ENCODE measurements around the gene NME7. TPM values are rescaled to one million over a fixed set of nuclear protein-coding genes. Genes with fewer than 3 reads are reported as not detected.

Gene NME7
- total and polyA plus RNA-seq, 2 experiments from 2014 or later = 39.1 to 48.5 TPM

GRCh38 chr1:169130683-169131082 is 236.9 kb downstream of the NME7 start (continued):
- no peak for TF ChIP-seq EZH2 (IDR thresholded peaks at IDR 0.05; ENCODE audit: low read depth, unreplicated experiment)
- TF ChIP-seq STAT1 (IDR thresholded peaks at IDR 0.05; ENCODE audit: unreplicated experiment) = no peak
- no peak for TF ChIP-seq ZNF114 (CRISPR knock-in tag; IDR thresholded peaks at IDR 0.05)
- TF ChIP-seq JUNB (IDR thresholded peaks at IDR 0.05; ENCODE audit: unreplicated experiment) = no peak

GRCh38 chr1:169129109-169129784 is 238.3 kb downstream of the NME7 start:
- peaks cover 69% of the 10 kb centered on the region for H3K36me3 Mint-ChIP-seq (ENCODE audit: low read depth)
- ATAC-seq = no peak
- H2AFZ ChIP-seq = no peak overlapping the region

More at GRCh38 chr1:169129109-169129784, 238.3 kb downstream of the NME7 start:
- H4K20me1 ChIP-seq (replicated peaks; ENCODE audit: insufficient read depth) = 0 out of 2 replicates have a peak, but pooled peaks cover 6% of the 10 kb centered on the region
- Mint-ChIP-seq H3K9me3 (no peaks in the 10 kb centered on the region), H3K27ac (no peak overlapping the region), H3K4me1 (peaks cover 11% of the 10 kb centered on the region; the same call in 2 of the 3 replicates), H3K27me3 (ENCODE audit: insufficient read depth, low read depth, poor library complexity) (no peaks in the 10 kb centered on the region), H3K4me3 (no peak overlapping the region)
- no peak for TF ChIP-seq JUNB (IDR thresholded peaks at IDR 0.05; ENCODE audit: unreplicated experiment)
- TF ChIP-seq REST (IDR thresholded peaks at IDR 0.05; ENCODE audit: unreplicated experiment) = no peak
- H3K79me2 ChIP-seq (replicated peaks; ENCODE audit: insufficient read depth) = peaks cover 10% of the 10 kb centered on the region; the same call in 1 of the 2 replicates
- H3F3A ChIP-seq (replicated peaks; ENCODE audit: low read depth) = no peaks in the 10 kb centered on the region
- H3K4me1 ChIP-seq (ENCODE audit: insufficient read depth) = no peaks in the 10 kb centered on the region
- no peak overlapping the region for H3K4me2 ChIP-seq
- H3K36me3 ChIP-seq (ENCODE audit: insufficient read depth) = peaks cover 36% of the 10 kb centered on the region
- H3K4me3 ChIP-seq = no peak overlapping the region
- DNase-seq (ENCODE audit: low spot score) = no peak
- H3K27me3 ChIP-seq (ENCODE audit: insufficient read depth) = no peaks in the 10 kb centered on the region
- H3K27ac ChIP-seq (ENCODE audit: low read depth) = no peak overlapping the region
- no peaks in the 10 kb centered on the region for H3K9me2 ChIP-seq (ENCODE audit: insufficient read depth)
